ENCODE measurements around the gene RILP.

RILP gene

GRCh38 chr17:1598399-1599095 lies 51.1 kb downstream of the RILP start:
- no peak for DNase-seq

GRCh38 chr17:1597861-1598342 lies 51.8 kb downstream of the RILP start:
- DNase-seq = no peak

Data from midbrain (tissue), 1 donor.